A549 (cell line): ENCODE results near the gene PNMA1. TPM values are rescaled to one million over a fixed set of nuclear protein-coding genes. Genes with fewer than 3 reads are reported as not detected.

Experiments used
- ATAC-seq, 2 experiments: fragments of 200-7000 bp in 1 of 2; fragments of >200 bp in 1 of 2; cut with Nextera tagmentation in 1 of 2; cut with Tn5 transposase in 1 of 2; 3 replicates each; pipeline versions ENCODE4 v1.8.0 to v1.9.1; 2018 to 2020; ENCODE audit warnings: mild to moderate bottlenecking in 1 of 2, moderate library complexity in 1 of 2
- CTCF ChIA-PET: fragments of 300-600 bp; sonication (Branson Sonifier 250); formaldehyde crosslinking; extraction: SDS; loops from one replicate; lab custom pipeline; 2021; ENCODE audit warnings: antibody characterized with exemption, inconsistent platforms; lab: Yijun Ruan, JAX
- POLR2A ChIA-PET: fragments of 350-600 bp; formaldehyde crosslinking; extraction: SDS; loops from one replicate; lab custom pipeline; 2021; ENCODE audit warnings: antibody characterized with exemption, inconsistent platforms; lab: Yijun Ruan, JAX
- DNase-seq, 2 experiments: peaks; one replicate each; pipeline versions ENCODE4 v3.0.0 to v3.0.0-alpha.2; 2011 to 2016; ENCODE audit warnings: low read depth in 1 of 2, low spot score in 1 of 2
- FAIRE-seq: peaks from 2 replicates; lab custom pipeline; 2011; peaks lifted over from hg19 to GRCh38; lab: Jason Lieb, UNC
- H3K27ac ChIP-seq, 2 experiments: fragments of >200 bp; sonication (Bioruptor Twin); formaldehyde crosslinking; 3 replicates each; pipeline ENCODE4 v1.5.1; 2016 to 2017
- H3K4me1 ChIP-seq: fragments of >200 bp; sonication (Bioruptor Twin); formaldehyde crosslinking; 3 replicates; pipeline ENCODE4 v1.6.1; 2016
- H3K4me2 ChIP-seq: fragments of >200 bp; sonication (Bioruptor Twin); formaldehyde crosslinking; 3 replicates; pipeline ENCODE4 v1.6.1; 2016
- H3K4me3 ChIP-seq: fragments of >200 bp; sonication (Bioruptor Twin); formaldehyde crosslinking; 3 replicates; pipeline ENCODE4 v1.5.1; 2016
- H3K9me3 ChIP-seq: fragments of >200 bp; sonication (Bioruptor Twin); formaldehyde crosslinking; 3 replicates; pipeline ENCODE4 v1.6.1; 2016
- CBX8 ChIP-seq: fragments of 200-600 bp; sonication (generic); IDR thresholded peaks from 2 replicates; pipeline ENCODE4 v1.6.1; 2016
- E2F6 ChIP-seq: IDR thresholded peaks from 2 replicates; pipeline ENCODE4 v1.6.1; 2012; ENCODE audit warnings: low read depth, borderline replicate concordance
- EHMT2 ChIP-seq: fragments of 200-600 bp; sonication (generic); IDR thresholded peaks from 2 replicates; pipeline ENCODE4 v1.6.1; 2016; ENCODE audit warnings: antibody characterized with exemption, low read depth, mild to moderate bottlenecking, moderate library complexity
- ELK1 ChIP-seq: fragments of 150-350 bp; IDR thresholded peaks from 2 replicates; pipeline ENCODE4 v1.6.1; 2014; ENCODE audit warnings: low read depth, mild to moderate bottlenecking, low read length
- HDAC2 ChIP-seq: fragments of 200-600 bp; sonication (generic); IDR thresholded peaks from 2 replicates; pipeline ENCODE4 v1.6.1; 2016
- HOXA7 ChIP-seq: fragments of 250-450 bp; sonication (Bioruptor Pico); IDR thresholded peaks from 2 replicates; pipeline ENCODE4 v1.5.0; 2020; ENCODE audit warnings: mild to moderate bottlenecking, moderate library complexity
- JUN ChIP-seq, 2 experiments: fragments of >200 bp; sonication (Bioruptor Twin); formaldehyde crosslinking; IDR thresholded peaks; 2 replicates in 1 of 2; 3 replicates in 1 of 2; pipeline ENCODE4 v1.6.1; 2016 to 2017
- KDM5A ChIP-seq: fragments of 200-600 bp; sonication (generic); IDR thresholded peaks from 2 replicates; pipeline ENCODE4 v1.6.1; 2016; ENCODE audit warnings: antibody characterized with exemption, mild to moderate bottlenecking
- MAFK ChIP-seq: fragments of 450-650 bp; IDR thresholded peaks from 2 replicates; pipeline ENCODE4 v1.6.1; 2014; ENCODE audit not compliant: partially characterized antibody
- MAX ChIP-seq: IDR thresholded peaks from 2 replicates; pipeline ENCODE4 v1.6.1; 2012
- MAZ ChIP-seq: fragments of 150-350 bp; IDR thresholded peaks from 2 replicates; pipeline ENCODE4 v1.6.1; 2014; ENCODE audit warnings: antibody characterized with exemption, low read depth, low read length, borderline replicate concordance
- MYC ChIP-seq: IDR thresholded peaks from 2 replicates; pipeline ENCODE4 v1.6.1; 2012; ENCODE audit warnings: mild to moderate bottlenecking, inconsistent platforms, low read length, improper control_type of control experiment, borderline replicate concordance
- POLR2A ChIP-seq: IDR thresholded peaks from 2 replicates; pipeline ENCODE4 v1.6.1; 2012; ENCODE audit warnings: mild to moderate bottlenecking, low read length
- RAD21 ChIP-seq, 2 experiments: fragments of >200 bp in 1 of 2; sonication (Bioruptor Twin) in 1 of 2; formaldehyde crosslinking in 1 of 2; IDR thresholded peaks in 1 of 2; conservative IDR thresholded peaks in 1 of 2; 2 replicates in 1 of 2; 3 replicates in 1 of 2; pipeline ENCODE4 v1.6.1; 2012 to 2018; ENCODE audit warnings: inconsistent platforms in 1 of 2
- RARB ChIP-seq: fragments of 250-450 bp; sonication (Bioruptor Pico); IDR thresholded peaks from 2 replicates; pipeline ENCODE4 v1.8.0; 2021; ENCODE audit warnings: mild to moderate bottlenecking, moderate library complexity
- RCOR1 ChIP-seq: fragments of 150-350 bp; IDR thresholded peaks from 2 replicates; pipeline ENCODE4 v1.6.1; 2014; ENCODE audit warnings: antibody characterized with exemption, low read length, low read depth
- REST ChIP-seq: fragments of 200-600 bp; sonication (generic); IDR thresholded peaks from 2 replicates; pipeline ENCODE4 v1.6.1; 2016; ENCODE audit warnings: antibody characterized with exemption, mild to moderate bottlenecking, moderate library complexity
- SREBF2 ChIP-seq: fragments of 450-650 bp; IDR thresholded peaks from 2 replicates; pipeline ENCODE4 v1.6.1; 2014; ENCODE audit warnings: mild to moderate bottlenecking, moderate library complexity
- USF2 ChIP-seq: fragments of 450-650 bp; IDR thresholded peaks from 2 replicates; pipeline ENCODE4 v1.6.1; 2014; ENCODE audit warnings: antibody characterized with exemption
- ZNF302 ChIP-seq: fragments of 250-450 bp; sonication (Bioruptor Pico); IDR thresholded peaks from 2 replicates; pipeline ENCODE4 v1.9.0; 2021; ENCODE audit warnings: inconsistent platforms, mild to moderate bottlenecking, moderate library complexity
- WGBS: methylation state at CpG from one replicate; pipeline ENCODE4 v1.1.6; 2017; ENCODE audit errors: missing lambda C conversion rate; 5-methylcytosine and 5-hydroxymethylcytosine counted together
- polyA plus RNA-seq, 4 experiments: library from polyadenylated mRNA; depleted of rRNA in 3 of 4; stranded (reverse); fragments of >200 nt; fragmentation: RNase III in 1 of 4; extraction: RNeasy Plus Mini Kit Qiagen cat#74134 plus additional on column Dnase treatment in 1 of 4; gene quantifications; 2 replicates in 3 of 4; 3 replicates in 1 of 4; pipeline ENCODE4 v1.2.3, GENCODE V29; 2011 to 2017
- TF ChIP-seq, protein P1 (sequence below): IDR thresholded peaks from 2 replicates; pipeline ENCODE4 v1.6.1; 2012

PNMA1 gene
- polyA plus RNA-seq, 2 of the 4 experiments (the other 2 are of a cell fraction) = 21.2 to 47.3 TPM

- FAIRE-seq (no peak), DNase-seq (no peak), ATAC-seq (no peak)
- H3K4me3 ChIP-seq = no peak overlapping the region
- TF ChIP-seq KDM5A = no peak
- no peak for TF ChIP-seq E2F6
- TF ChIP-seq JUN (IDR thresholded peaks at IDR 0.05) = no peak
- no peak for TF ChIP-seq ZNF302 (CRISPR knock-in tag)
- TF ChIP-seq HDAC2 = no peak
- no peak for TF ChIP-seq SREBF2
- no peak for TF ChIP-seq RAD21 (conservative IDR thresholded peaks at IDR 0.05 in 1 of 2, IDR thresholded peaks at IDR 0.05 in 1 of 2)
- TF ChIP-seq RCOR1 = no peak
- TF ChIP-seq HOXA7 (CRISPR knock-in tag) = no peak
- TF ChIP-seq, protein P1, sequence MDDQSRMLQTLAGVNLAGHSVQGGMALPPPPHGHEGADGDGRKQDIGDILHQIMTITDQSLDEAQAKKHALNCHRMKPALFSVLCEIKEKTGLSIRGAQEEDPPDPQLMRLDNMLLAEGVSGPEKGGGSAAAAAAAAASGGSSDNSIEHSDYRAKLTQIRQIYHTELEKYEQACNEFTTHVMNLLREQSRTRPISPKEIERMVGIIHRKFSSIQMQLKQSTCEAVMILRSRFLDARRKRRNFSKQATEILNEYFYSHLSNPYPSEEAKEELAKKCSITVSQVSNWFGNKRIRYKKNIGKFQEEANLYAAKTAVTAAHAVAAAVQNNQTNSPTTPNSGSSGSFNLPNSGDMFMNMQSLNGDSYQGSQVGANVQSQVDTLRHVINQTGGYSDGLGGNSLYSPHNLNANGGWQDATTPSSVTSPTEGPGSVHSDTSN = no peak
- no peak for TF ChIP-seq ELK1
- TF ChIP-seq MYC = no peak
- TF ChIP-seq MAX = no peak
- ChIA-PET POLR2A (interaction anchor here (5.4 kb wide), 1 partner anchor 24 kb away, joined by 70 read pairs; no protein-coding TSS in a partner anchor), CTCF (interaction anchor here (1.0 to 7.0 kb wide), 4 partner anchors 11 to 85 kb away, joined by 3 to 73 read pairs (median 7); no protein-coding TSS in a partner anchor)
- WGBS = 73% methylated on average over 2 of the region's 2 CpGs
- no peaks in the 10 kb centered on the region for H3K9me3 ChIP-seq
- H3K27ac ChIP-seq = peak overlapping the region; percentile 88 to 99
- peak overlapping the region; percentile 99 for H3K4me2 ChIP-seq
- H3K4me1 ChIP-seq = peaks cover 71% of the 10 kb centered on the region
These were observed 47.6 kb upstream of the PNMA1 start for GRCh38 chr14:73761618-73762355.

DNA sequence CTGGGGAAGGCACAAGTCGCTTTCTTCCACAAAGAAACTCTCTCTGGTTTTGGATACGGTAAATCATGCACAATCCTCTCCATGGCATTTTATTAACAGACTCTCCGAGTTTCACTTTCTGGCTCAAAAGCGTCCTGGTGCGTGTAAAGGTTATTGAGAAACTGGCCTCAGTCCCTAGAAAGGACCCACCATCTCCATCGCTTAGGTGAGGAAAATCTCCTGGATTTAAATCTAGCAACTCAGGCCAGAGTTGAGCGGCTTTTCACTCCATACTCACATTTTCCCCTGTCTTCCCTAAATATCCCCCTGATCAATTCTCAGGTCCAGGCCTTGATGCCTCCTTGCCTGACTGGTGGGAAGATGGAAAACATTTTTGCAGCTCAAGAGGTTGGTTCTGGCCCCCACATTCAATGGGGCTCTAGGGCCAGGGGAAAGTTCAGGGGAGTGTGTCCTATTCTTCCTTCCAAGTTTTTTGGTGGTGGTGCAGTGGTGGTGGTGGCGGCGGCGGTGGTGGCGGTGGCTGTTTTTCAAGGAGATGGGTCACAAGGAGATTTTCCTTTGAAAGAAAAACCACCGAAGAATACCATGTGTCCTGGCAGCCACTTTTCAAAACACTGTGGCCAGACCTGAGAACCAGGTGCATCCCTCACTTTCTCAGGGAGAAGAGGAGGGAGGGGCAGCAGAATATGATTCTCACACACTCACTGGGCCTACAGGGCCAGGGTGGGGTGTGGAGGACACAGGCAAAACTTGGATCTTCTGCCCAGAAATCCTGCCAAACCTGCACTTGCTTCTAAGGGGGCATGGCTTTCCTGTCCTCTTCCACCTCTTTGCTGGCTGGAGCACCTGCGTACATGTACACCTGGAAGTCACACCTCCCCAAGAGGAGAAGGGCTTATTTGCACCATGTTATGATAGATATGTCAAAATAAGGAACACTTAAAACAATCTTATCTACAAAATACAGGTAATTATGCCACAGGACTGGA lies 46.7 kb upstream of the PNMA1 start:
- DNase-seq (no peak), FAIRE-seq (no peak), ATAC-seq (no peak)
- Histone ChIP-seq H3K27ac (peak overlapping the region; percentile 88 to 99), H3K9me3 (no peaks in the 10 kb centered on the region), H3K4me1 (peaks cover 80% of the 10 kb centered on the region), H3K4me2 (peak overlapping the region; percentile 99), H3K4me3 (peak overlapping the region; percentile 81)
- POLR2A ChIA-PET = interaction anchor here (0.6 to 5.4 kb wide), 13 partner anchors 13 to 703 kb away, joined by 3 to 70 read pairs (median 4); partner anchors contain the start of genes COQ6, FAM161B, PNMA1 and PTGR2
- TF ChIP-seq EHMT2 (no peak), POLR2A (no peak), USF2 (no peak), MAFK (no peak), RCOR1 (no peak), CBX8 (no peak), RARB (CRISPR knock-in tag) (0 out of 2 replicates have a peak, but pooled peaks have one; percentile 5), RAD21 (conservative IDR thresholded peaks at IDR 0.05 in 1 of 2, IDR thresholded peaks at IDR 0.05 in 1 of 2) (no peak), REST (no peak), MAZ (0 out of 2 replicates have a peak, but pooled peaks have one; percentile 28)
- CTCF ChIA-PET = interaction anchor here (0.6 to 12.5 kb wide), 19 partner anchors 7 to 673 kb away, joined by 3 to 210 read pairs (median 3); no protein-coding TSS in a partner anchor
- 53% methylated on average over 13 of the region's 13 CpGs for WGBS
